Stimulated activated CD8-positive, alpha-beta memory T cell treated with anti-CD3 and anti-CD28 coated beads, Interleukin-12 subunit alpha, Interleukin-12 subunit beta, amount 100 ng/mL, for 1 hour (primary cell): ENCODE data around the gene TAS2R16.

ENCODE experiments used
- DNase-seq: peaks from one replicate; pipeline ENCODE4 v3.0.0-alpha.2; 2020; ENCODE audit warnings: low read depth

The TAS2R16 gene

GRCh38 chr7:122995600-122995999 lies at the start of gene TAS2R16:
TAS2R16 (minus strand) TSS chr7:122995700; CDS start chr7:122995634, 66 bp downstream.
- DNase-seq: no peak

- no peak for DNase-seq
These were observed 48.1 kb upstream of the TAS2R16 start for GRCh38 chr7:123043642-123044041.

- DNase-seq: no peak
These were observed 45.6 kb upstream of the TAS2R16 start for GRCh38 chr7:123041101-123041500.

GRCh38 chr7:123039269-123039668 lies 43.8 kb upstream of the TAS2R16 start:
- DNase-seq: no peak

- no peak for DNase-seq
These were observed 38.6 kb upstream of the TAS2R16 start for GRCh38 chr7:123034106-123034505.

GRCh38 chr7:123030631-123031030 lies 35.1 kb upstream of the TAS2R16 start:
- no peak for DNase-seq

- DNase-seq: no peak
These were observed 32.8 kb upstream of the TAS2R16 start for GRCh38 chr7:123028339-123028738.

- no peak for DNase-seq
These were observed 30.8 kb upstream of the TAS2R16 start for GRCh38 chr7:123026251-123026650.

GRCh38 chr7:123024989-123025758 lies 29.7 kb upstream of the TAS2R16 start:
- no peak for DNase-seq

GRCh38 chr7:123023126-123023525 lies 27.6 kb upstream of the TAS2R16 start:
- no peak for DNase-seq

- DNase-seq: no peak
These were observed 27.1 kb upstream of the TAS2R16 start for GRCh38 chr7:123022576-123022975.

GRCh38 chr7:123012435-123012834 lies 16.9 kb upstream of the TAS2R16 start:
- DNase-seq: no peak

- DNase-seq: no peak
These were observed 16.4 kb upstream of the TAS2R16 start for GRCh38 chr7:123011766-123012369.

GRCh38 chr7:123004931-123005330 lies 9.4 kb upstream of the TAS2R16 start:
- no peak for DNase-seq

- DNase-seq: no peak
These were observed 8.1 kb upstream of the TAS2R16 start for GRCh38 chr7:123003539-123004126.

- DNase-seq: no peak
These were observed 5.9 kb downstream of the TAS2R16 start for GRCh38 chr7:122989577-122989976.

GRCh38 chr7:122989041-122989440 lies 6.5 kb downstream of the TAS2R16 start:
- DNase-seq: no peak

- no peak for DNase-seq
These were observed 7.2 kb downstream of the TAS2R16 start for GRCh38 chr7:122988333-122988732.

- DNase-seq: no peak
These were observed 8.0 kb downstream of the TAS2R16 start for GRCh38 chr7:122987463-122987862.

GRCh38 chr7:122984021-122984420 lies 11.5 kb downstream of the TAS2R16 start:
- no peak for DNase-seq

- no peak for DNase-seq
These were observed 12.2 kb downstream of the TAS2R16 start for GRCh38 chr7:122983261-122983660.

GRCh38 chr7:122975341-122975740 lies 20.2 kb downstream of the TAS2R16 start:
- no peak for DNase-seq

GRCh38 chr7:122974229-122974628 lies 21.3 kb downstream of the TAS2R16 start:
- no peak for DNase-seq
